Activated CD4-positive, alpha-beta T cell treated with anti-CD3 and anti-CD28 coated beads for 36 hours (primary cell): ENCODE results near the gene EIF5AL1. TPM values are rescaled to one million over a fixed set of nuclear protein-coding genes. Genes with fewer than 3 reads are reported as not detected.
"Not testable (repeated sequence)": the region's sequence is repeated elsewhere in the genome, so short reads cannot be mapped to it uniquely, and the experiment has no call there.

ENCODE experiments used
- ATAC-seq: fragments of 200-7000 bp; cut with Tn5 transposase; one replicate; pipeline ENCODE4 v1.10.0; 2021; ENCODE audit warnings: mild to moderate bottlenecking, moderate library complexity
- CTCF ChIA-PET: fragments of 350-600 bp; sonication (Branson Sonifier 250); formaldehyde crosslinking; loops from one replicate; lab custom pipeline; 2021; ENCODE audit warnings: antibody characterized with exemption; lab: Charles Lee
- POLR2A ChIA-PET: fragments of 350-600 bp; sonication (Branson Sonifier 250); formaldehyde crosslinking; loops from one replicate; lab custom pipeline; 2021; ENCODE audit warnings: antibody characterized with exemption, inconsistent platforms; lab: Charles Lee
- DNase-seq: peaks from one replicate; pipeline ENCODE4 v3.0.0-alpha.2; 2020
- H3K27ac Mint-ChIP-seq: one replicate; pipeline ENCODE4 v1.8.0; 2021; ENCODE audit warnings: mixed read lengths
- H3K27me3 Mint-ChIP-seq: one replicate; pipeline ENCODE4 v1.8.0; 2021; ENCODE audit warnings: mixed read lengths
- H3K36me3 Mint-ChIP-seq: one replicate; pipeline ENCODE4 v1.8.0; 2021; ENCODE audit warnings: low read depth, mixed read lengths
- H3K4me1 Mint-ChIP-seq: one replicate; pipeline ENCODE4 v1.8.0; 2021; ENCODE audit warnings: mixed read lengths
- H3K4me3 Mint-ChIP-seq: one replicate; pipeline ENCODE4 v1.8.0; 2021; ENCODE audit warnings: mild to moderate bottlenecking, moderate library complexity, mixed read lengths
- H3K9me3 Mint-ChIP-seq: one replicate; pipeline ENCODE4 v1.8.0; 2021; ENCODE audit warnings: low read depth, mixed read lengths
- intact Hi-C, 2 experiments: fragments of 100-400 bp; cut with DNase I in 1 of 2; cut with micrococcal nuclease in 1 of 2; formaldehyde crosslinking; loops; one replicate each; pipeline versions ENCODE4 v1.14.2 to v1.15.1; 2022 to 2024; cut with DNase I, micrococcal nuclease
- total RNA-seq, 2 experiments: library from RNA; stranded (reverse); gene quantifications; one replicate each; pipeline ENCODE4 v1.2.3, GENCODE V29; 2021

Gene EIF5AL1
- total RNA-seq, 2 experiments from 2014 or later, result 0.18 to 0.46 TPM

DNA sequence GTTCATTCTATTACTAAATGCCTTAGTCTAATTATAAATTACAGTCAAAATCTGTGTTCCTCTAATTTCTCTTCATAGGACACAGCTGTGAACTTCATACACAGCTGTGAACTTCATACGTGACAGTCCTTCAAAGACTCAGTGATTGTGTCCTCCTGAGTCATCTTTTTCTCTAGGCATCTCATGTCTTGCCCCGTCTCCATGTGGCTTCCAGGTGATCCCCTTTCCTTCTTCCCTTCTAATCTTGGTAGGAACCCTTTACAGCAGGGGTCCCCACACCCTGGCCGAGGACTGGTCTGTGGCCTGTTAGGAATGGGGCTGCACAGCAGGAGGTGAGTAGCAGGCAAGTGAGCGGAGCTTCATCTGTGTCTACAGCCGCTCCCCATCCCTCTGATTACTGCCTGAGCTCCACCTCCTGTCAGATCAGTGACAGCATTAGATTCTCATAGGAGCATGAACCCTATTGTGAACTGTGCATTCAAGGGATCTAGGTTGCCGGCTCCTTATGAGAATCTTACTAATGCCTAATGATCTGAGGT lies 14.0 kb upstream of the EIF5AL1 start:
- Mint-ChIP-seq H3K36me3 (no peaks in the 10 kb centered on the region), H3K4me1 (no peaks in the 10 kb centered on the region), H3K27ac (no peak overlapping the region), H3K27me3 (peaks cover 9% of the 10 kb centered on the region), H3K4me3 (no peak overlapping the region), H3K9me3 (no peaks in the 10 kb centered on the region)
- ATAC-seq (no peak), DNase-seq (no peak)
- POLR2A ChIA-PET, result no interaction called here
- intact Hi-C loops, result no loop called here
- CTCF ChIA-PET, result no interaction called here

DNA sequence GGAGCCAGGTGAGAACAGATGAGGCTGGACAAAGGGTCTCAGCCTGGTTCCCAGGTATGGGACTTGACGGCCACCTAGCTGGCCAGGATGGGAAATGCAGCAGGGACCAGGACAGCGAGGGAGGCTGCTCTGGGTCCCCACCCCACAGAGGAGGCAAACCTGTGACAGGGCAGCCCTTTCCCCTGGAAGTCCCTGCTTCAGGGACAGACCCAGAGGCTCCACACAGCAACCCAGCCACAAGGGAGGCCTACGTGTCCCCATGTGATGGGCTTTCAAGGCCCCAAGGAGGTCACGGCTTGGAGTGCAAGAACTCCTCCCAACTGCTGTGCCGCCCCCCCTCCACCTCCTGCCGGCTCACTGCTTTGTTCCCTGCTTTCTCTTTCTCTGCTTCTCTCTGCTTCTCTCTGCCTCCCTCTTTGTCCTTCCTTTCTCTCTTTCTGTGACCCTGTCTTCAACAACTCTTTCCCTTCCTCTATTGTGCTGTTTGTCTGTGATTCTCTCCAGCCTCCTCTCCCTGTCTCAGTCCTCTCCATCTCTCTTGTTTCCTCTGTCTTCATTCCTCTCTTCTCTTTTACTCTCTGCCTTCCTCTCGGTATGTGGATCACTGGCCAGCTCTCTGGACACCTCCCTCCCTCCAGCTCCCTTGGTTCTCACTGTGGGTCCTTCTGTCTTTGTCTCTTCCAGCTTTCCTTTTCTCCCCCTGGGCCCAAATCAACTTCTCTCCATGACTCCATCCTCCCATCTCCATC lies 9.6 kb upstream of the EIF5AL1 start:
- Mint-ChIP-seq H3K9me3 (no peaks in the 10 kb centered on the region), H3K27ac (no peak overlapping the region), H3K36me3 (no peaks in the 10 kb centered on the region), H3K4me3 (no peak overlapping the region), H3K27me3 (peaks cover 12% of the 10 kb centered on the region), H3K4me1 (no peaks in the 10 kb centered on the region)
- ChIA-PET CTCF (interaction anchor here (0.7 to 1.5 kb wide), 3 partner anchors 128 to 428 kb away, joined by 3 to 6 read pairs (median 5); no protein-coding TSS in a partner anchor), POLR2A (no interaction called here)
- DNase-seq, result no peak
- intact Hi-C loops, result no loop called here
- ATAC-seq, result no peak

DNA sequence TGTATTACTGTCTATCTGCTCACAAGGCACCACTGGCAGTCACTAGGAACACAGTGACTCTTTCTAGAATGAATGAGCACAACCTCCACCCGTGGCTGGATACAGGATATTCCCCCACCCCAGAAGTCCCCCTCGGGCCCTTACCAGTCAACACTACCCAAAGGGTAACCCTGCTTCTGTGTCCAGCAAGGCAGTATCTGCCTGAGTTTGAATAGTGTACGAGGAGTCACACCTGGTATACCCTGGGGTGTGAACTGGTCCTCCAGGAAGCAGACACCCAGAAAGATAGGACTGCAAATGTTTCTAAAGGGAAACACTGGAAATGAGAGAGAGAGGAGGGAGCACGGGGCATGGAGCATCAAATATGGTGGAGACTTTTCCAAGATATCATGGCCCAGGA lies 8.5 kb upstream of the EIF5AL1 start:
- DNase-seq, H3K9me3 Mint-ChIP-seq, POLR2A ChIA-PET, CTCF ChIA-PET, ATAC-seq, H3K4me3 Mint-ChIP-seq, H3K4me1 Mint-ChIP-seq, H3K27ac Mint-ChIP-seq, H3K36me3 Mint-ChIP-seq, intact Hi-C loops: not testable (repeated sequence)
- H3K27me3 Mint-ChIP-seq, result peaks cover 12% of the 10 kb centered on the region

DNA sequence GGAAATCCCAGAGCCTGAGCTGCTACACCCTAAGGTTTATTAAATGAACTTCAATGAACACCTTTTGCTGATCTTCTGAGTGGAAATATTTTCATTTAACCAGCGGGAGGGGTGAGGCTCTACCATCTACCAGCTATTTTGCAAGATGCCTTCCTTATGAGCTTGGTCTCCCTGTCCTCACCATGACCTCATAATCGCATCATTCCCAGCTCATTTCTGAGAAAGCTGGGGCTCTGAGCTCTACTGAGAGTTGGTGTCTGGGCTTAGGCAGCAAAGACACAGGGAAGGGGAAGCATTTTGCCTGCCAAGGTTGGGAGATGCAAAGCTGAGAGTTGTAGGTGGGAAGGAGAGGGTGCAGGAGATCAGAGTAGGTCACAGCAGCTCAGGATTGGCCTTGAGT lies 7.8 kb upstream of the EIF5AL1 start:
- H3K27me3 Mint-ChIP-seq, result peaks cover 12% of the 10 kb centered on the region
- H3K4me3 Mint-ChIP-seq, DNase-seq, H3K4me1 Mint-ChIP-seq, ATAC-seq, intact Hi-C loops, H3K9me3 Mint-ChIP-seq, H3K36me3 Mint-ChIP-seq, CTCF ChIA-PET, POLR2A ChIA-PET, H3K27ac Mint-ChIP-seq: not testable (repeated sequence)

DNA sequence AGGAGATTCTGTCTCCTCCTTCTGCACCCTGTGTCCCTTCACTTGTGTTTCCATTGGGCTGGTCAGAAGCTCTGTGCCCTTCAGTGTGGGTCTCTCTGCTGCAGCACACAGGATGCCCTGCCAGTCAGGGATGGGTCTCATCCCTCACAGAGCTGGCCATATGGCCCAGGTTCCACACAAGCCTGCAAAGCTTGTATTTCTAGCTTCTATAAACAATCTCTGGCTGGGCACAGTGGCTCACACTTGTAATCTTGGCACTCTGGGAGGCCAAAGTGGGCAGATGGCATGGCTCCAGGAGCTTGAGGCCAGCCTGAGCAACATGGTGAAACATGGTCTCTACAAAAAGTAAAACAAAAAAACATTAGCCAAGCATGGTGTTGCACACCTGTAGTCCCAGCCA lies 7.0 kb upstream of the EIF5AL1 start:
- H3K27ac Mint-ChIP-seq, POLR2A ChIA-PET, ATAC-seq, H3K36me3 Mint-ChIP-seq, H3K4me3 Mint-ChIP-seq, intact Hi-C loops, DNase-seq, H3K4me1 Mint-ChIP-seq, CTCF ChIA-PET, H3K9me3 Mint-ChIP-seq: not testable (repeated sequence)
- peaks cover 12% of the 10 kb centered on the region for H3K27me3 Mint-ChIP-seq

DNA sequence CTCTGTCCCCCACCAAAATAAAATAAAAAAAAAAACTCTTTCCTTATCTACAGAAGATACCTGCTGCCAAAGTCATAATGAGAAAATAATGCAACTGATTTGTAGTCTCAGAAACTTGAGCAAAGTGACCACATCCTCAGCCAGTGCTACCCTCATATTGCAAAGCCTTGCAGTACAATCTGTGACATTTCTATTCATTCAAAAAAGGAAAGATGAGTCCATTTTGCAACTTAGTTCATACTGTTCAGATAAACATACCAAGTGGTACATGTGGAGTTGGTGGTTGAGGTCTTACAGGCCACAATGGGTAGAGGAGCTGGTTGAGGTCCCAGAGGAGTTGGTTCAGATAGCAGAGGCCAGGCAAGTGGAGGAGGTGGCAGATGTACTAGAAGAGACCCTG lies 6.5 kb upstream of the EIF5AL1 start:
- DNase-seq (no peak), ATAC-seq (peak; percentile 16)
- no peaks in the 10 kb centered on the region for H3K4me1 Mint-ChIP-seq
- H3K9me3 Mint-ChIP-seq, result no peaks in the 10 kb centered on the region
- no peak overlapping the region for H3K4me3 Mint-ChIP-seq
- intact Hi-C loops, result no loop called here
- H3K36me3 Mint-ChIP-seq, result no peaks in the 10 kb centered on the region
- peaks cover 12% of the 10 kb centered on the region for H3K27me3 Mint-ChIP-seq
- no peak overlapping the region for H3K27ac Mint-ChIP-seq
- CTCF ChIA-PET, result interaction anchor here (0.6 to 1.0 kb wide), 2 partner anchors 131 to 914 kb away, joined by 3 to 4 read pairs; no protein-coding TSS in a partner anchor
- POLR2A ChIA-PET, result interaction anchor here (0.6 kb wide), 1 partner anchor 512 kb away, joined by 4 read pairs; no protein-coding TSS in a partner anchor

DNA sequence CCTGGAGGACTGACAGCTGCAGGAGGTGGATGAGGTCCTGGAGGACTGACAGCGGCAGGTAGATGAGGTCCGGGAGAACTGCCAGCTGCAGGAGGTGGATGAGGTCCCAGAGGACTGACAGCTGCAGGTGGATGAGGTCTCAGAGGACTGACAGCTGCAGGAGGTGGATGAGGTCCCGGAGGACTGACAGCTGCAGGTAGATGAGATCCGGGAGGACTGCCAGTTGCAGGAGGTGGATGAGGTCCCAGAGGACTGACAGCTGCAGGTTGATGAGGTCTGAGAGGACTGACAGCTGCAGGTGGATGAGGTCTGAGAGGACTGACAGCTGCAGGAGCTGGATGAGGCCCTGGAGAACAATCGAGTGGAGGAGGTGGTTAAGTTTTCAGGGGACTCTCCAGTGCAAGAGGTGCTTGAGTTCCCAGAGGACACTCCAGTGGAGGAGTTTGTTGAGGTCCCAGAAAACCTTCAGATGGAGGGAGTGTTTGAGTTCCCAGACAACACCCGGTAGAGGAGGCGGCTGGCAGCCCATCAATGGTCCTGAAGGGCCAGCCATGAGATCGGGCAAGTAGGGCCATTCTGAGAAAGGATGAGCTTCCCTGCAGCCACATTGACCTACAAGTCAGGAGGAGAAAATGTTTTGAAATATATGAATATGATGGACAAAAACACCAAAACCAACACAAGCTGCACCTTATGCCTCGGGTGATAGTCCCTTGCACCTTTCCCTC lies 4.7 kb upstream of the EIF5AL1 start:
- intact Hi-C loops, result no loop called here
- no peak for DNase-seq
- H3K9me3 Mint-ChIP-seq, result no peaks in the 10 kb centered on the region
- POLR2A ChIA-PET, result no interaction called here
- peaks cover 12% of the 10 kb centered on the region for H3K27me3 Mint-ChIP-seq
- no peak for ATAC-seq
- no peak overlapping the region for H3K4me3 Mint-ChIP-seq
- CTCF ChIA-PET, result interaction anchor here (1.4 kb wide), 1 partner anchor 134 kb away, joined by 3 read pairs; no protein-coding TSS in a partner anchor
- no peaks in the 10 kb centered on the region for H3K36me3 Mint-ChIP-seq
- H3K4me1 Mint-ChIP-seq, result no peaks in the 10 kb centered on the region
- H3K27ac Mint-ChIP-seq, result no peak overlapping the region

DNA sequence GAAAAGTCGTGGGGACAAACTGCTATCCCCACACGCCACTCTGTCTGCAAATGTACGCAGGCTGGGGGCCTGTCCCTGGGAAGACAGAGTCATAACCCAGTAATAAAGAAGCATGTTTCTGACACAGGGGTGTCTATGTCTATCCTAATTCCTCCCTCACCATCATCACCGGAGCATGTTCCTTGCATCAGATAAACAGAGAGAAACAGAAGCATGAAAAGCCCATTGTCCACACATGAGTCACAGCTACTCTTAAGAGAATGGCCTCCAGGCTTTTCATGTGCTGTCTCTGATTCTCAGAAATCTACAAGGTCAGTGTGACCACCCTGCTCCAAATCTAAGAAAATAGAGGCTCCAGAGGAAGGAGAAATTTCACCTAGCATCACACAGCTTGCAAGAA lies 4.1 kb upstream of the EIF5AL1 start:
- H3K9me3 Mint-ChIP-seq, POLR2A ChIA-PET, H3K4me1 Mint-ChIP-seq, H3K27me3 Mint-ChIP-seq, DNase-seq, H3K27ac Mint-ChIP-seq, H3K4me3 Mint-ChIP-seq, intact Hi-C loops, ATAC-seq, H3K36me3 Mint-ChIP-seq: not testable (repeated sequence)
- CTCF ChIA-PET, result interaction anchor here (1.4 kb wide), 1 partner anchor 135 kb away, joined by 3 read pairs; no protein-coding TSS in a partner anchor

DNA sequence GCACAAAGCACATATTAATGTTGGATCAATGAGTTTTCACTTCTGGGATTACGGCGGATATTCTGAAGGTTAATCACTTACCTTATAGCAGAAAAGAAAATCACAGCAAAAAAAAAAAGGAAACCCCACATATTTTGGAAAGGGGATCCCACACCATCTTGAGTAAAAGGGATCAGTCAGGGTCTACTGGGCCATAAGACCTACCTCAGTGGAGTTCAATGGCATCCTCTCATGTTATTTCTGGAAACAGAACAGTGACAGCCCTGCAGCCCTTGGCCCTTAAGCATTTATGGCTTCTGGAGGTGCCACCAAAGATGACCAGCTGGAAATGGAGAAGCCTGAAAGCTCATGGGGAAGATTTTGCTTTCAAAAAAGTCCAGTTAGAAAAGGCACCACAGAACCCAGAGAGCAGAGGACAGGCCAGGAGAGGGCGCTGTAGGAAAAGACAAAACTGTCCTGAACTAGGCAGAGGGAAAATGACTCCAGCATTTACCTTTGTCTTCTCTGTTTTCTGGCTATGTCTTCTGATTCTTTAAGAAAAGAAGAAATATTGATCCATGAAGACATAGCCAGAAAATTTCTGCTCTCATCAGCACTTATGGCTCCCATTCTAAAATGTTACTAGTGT lies 2.9 kb upstream of the EIF5AL1 start:
- H3K27me3 Mint-ChIP-seq, DNase-seq, intact Hi-C loops: not testable (repeated sequence)

DNA sequence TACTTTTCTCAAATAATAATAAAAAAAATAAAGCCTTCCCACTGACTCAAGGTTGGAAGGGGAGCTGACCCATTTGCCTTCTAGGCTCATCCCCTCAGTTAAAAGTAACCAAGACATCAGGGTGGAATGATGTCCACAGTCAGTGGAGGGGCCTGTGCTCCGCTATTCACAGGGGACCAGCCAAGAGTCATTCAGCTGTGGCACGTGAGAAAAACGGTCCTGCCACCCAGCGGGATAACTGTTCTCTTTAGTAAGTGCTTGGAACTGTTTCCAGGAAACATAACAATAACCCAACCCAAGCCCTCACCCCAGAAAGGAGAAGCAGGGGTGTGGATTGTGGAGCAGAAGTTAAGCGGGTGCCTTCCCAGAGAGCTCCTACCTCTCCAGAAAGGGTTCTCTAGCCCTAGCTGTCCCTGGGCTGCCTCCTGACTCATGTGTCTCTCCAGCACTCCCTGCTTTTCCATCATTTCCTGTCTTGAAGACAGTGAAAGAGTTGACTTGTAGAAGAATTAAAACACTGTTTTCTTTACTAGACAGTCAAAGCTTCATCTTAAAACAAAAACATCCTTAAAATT lies 2.3 kb upstream of the EIF5AL1 start:
- ATAC-seq, H3K9me3 Mint-ChIP-seq, DNase-seq, H3K27me3 Mint-ChIP-seq, POLR2A ChIA-PET, CTCF ChIA-PET, H3K27ac Mint-ChIP-seq, H3K4me3 Mint-ChIP-seq, H3K4me1 Mint-ChIP-seq, intact Hi-C loops, H3K36me3 Mint-ChIP-seq: not testable (repeated sequence)

More for the DNA sequence above, 2.9 kb upstream of the EIF5AL1 start:
- CTCF ChIA-PET, POLR2A ChIA-PET, H3K4me3 Mint-ChIP-seq, H3K9me3 Mint-ChIP-seq, H3K36me3 Mint-ChIP-seq, H3K4me1 Mint-ChIP-seq, H3K27ac Mint-ChIP-seq: not testable (repeated sequence)
- ATAC-seq, result peak; percentile 58

DNA sequence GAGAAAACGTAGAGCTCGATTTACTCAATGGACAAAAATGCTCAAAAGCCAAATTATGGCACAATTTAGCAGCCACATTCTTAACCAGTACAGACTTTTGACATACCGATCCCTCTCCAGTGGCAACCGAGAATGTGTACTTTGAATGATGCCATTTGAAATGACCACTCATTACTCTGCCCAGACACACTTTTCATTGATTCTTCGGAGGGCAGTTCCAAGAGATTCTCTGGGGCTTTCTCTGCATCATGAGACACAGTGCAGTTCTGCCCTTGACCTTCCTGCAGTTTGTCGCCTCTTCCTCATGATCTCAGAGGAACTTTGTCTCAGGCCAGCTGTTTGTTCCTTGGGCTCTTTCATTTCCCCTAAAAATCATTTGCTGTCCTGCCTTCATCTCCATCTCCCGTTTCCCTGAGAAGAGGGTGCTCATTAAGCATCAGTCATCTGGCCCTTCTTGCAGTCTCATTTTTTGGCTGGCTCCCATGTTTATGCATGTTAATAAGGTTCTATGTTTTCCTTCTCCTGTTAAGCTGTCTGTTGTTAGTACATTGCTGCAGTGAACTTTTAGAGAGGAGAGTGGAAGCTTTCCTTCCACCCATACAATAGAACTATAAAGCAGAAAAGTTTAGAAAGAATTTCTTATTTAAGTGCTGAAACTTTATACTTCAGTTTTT lies 4.3 kb downstream of the EIF5AL1 start:
- CTCF ChIA-PET, POLR2A ChIA-PET, H3K27ac Mint-ChIP-seq, H3K27me3 Mint-ChIP-seq, H3K9me3 Mint-ChIP-seq, intact Hi-C loops, H3K4me3 Mint-ChIP-seq, H3K4me1 Mint-ChIP-seq, H3K36me3 Mint-ChIP-seq, DNase-seq, ATAC-seq: not testable (repeated sequence)
